ENCODE data around the gene EEF1AKMT2.

GRCh38 chr10:124821520-124821919 lies 29.8 kb upstream of the EEF1AKMT2 start:
- TF ChIP-seq POLR2AphosphoS5 (IDR thresholded peaks at IDR 0.05) (no peak), CTCF (IDR thresholded peaks at IDR 0.05) (no peak)
